Epithelial cell of proximal tubule (primary cell): ENCODE results near the gene PTPN13. TPM values are rescaled to one million over a fixed set of nuclear protein-coding genes. Genes with fewer than 3 reads are reported as not detected.

ENCODE experiments used
- DNase-seq: peaks from one replicate; pipeline ENCODE4 v3.0.0-alpha.2; 2011; ENCODE audit warnings: low read depth
- H3K4me3 ChIP-seq: 2 replicates; pipeline ENCODE4 v1.5.1; 2011; ENCODE audit warnings: low read depth, mild to moderate bottlenecking, low read length
- total RNA-seq: library from RNA; depleted of rRNA; stranded (reverse); fragments of >200 nt; gene quantifications from 2 replicates; pipeline ENCODE4 v1.2.3, GENCODE V29; 2015
- TF ChIP-seq, protein P1 (sequence below): conservative IDR thresholded peaks from 2 replicates; pipeline ENCODE4 v1.5.1; 2012; ENCODE audit warnings: low read depth, mild to moderate bottlenecking, low read length

The PTPN13 gene
- total RNA-seq, 1 donor from 2014 or later: 19.8 TPM

GRCh38 chr4:86757468-86757867 is 163.4 kb downstream of the PTPN13 start:
- TF ChIP-seq, protein P1, sequence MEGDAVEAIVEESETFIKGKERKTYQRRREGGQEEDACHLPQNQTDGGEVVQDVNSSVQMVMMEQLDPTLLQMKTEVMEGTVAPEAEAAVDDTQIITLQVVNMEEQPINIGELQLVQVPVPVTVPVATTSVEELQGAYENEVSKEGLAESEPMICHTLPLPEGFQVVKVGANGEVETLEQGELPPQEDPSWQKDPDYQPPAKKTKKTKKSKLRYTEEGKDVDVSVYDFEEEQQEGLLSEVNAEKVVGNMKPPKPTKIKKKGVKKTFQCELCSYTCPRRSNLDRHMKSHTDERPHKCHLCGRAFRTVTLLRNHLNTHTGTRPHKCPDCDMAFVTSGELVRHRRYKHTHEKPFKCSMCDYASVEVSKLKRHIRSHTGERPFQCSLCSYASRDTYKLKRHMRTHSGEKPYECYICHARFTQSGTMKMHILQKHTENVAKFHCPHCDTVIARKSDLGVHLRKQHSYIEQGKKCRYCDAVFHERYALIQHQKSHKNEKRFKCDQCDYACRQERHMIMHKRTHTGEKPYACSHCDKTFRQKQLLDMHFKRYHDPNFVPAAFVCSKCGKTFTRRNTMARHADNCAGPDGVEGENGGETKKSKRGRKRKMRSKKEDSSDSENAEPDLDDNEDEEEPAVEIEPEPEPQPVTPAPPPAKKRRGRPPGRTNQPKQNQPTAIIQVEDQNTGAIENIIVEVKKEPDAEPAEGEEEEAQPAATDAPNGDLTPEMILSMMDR: no peak
- H3K4me3 ChIP-seq: no peak overlapping the region
- no peak for DNase-seq

DNA sequence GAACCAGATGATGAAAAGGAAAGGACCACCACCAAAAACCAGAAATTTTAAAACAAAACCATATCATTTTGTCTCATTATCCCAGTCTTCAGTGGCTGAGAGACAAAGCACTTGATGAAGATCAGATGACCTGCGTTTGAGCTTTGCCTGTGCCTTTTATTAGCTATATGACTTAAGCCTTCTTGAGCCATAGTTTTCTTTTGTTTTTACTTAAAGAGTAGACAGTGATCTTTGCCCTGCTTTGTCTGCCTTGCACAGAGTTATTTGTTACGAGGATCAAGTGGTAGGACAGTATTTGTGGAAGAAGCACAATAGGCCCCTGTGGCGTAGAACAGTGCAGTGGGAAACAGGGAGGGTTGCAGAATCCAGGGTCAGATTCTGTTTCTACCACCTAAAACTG is 165.2 kb downstream of the PTPN13 start:
- DNase-seq: no peak
- no peak overlapping the region for H3K4me3 ChIP-seq
- TF ChIP-seq, protein P1: no peak

DNA sequence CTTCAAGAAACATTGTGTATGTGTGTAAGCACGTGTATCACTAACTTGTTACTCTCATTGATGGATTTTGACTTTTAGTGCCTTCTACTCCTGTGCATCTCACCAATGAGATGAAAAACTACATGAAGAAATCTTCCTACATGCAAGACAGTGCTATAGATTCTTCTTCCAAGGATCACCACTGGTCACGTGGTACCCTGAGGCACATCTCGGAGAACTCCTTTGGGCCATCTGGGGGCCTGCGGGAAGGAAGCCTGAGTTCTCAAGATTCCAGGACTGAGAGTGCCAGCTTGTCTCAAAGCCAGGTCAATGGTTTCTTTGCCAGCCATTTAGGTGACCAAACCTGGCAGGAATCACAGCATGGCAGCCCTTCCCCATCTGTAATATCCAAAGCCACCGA is 168.5 kb downstream of the PTPN13 start:
- no peak overlapping the region for H3K4me3 ChIP-seq
- no peak for DNase-seq
- TF ChIP-seq, protein P1: no peak

DNA sequence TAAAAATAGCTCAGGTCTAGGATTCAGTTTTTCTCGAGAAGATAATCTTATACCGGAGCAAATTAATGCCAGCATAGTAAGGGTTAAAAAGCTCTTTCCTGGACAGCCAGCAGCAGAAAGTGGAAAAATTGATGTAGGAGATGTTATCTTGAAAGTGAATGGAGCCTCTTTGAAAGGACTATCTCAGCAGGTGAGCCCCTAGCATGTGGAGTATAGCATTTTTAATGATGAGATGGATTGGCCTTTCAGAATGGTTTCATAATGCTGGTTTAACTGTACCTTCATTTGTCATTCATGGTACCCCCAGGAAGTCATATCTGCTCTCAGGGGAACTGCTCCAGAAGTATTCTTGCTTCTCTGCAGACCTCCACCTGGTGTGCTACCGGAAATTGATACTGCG is 175.7 kb downstream of the PTPN13 start:
- H3K4me3 ChIP-seq: no peak overlapping the region
- TF ChIP-seq, protein P1: no peak
- no peak for DNase-seq

- TF ChIP-seq, protein P1: no peak
- no peak overlapping the region for H3K4me3 ChIP-seq
- no peak for DNase-seq
These were observed 177.0 kb downstream of the PTPN13 start for GRCh38 chr4:86771141-86771540.

DNA sequence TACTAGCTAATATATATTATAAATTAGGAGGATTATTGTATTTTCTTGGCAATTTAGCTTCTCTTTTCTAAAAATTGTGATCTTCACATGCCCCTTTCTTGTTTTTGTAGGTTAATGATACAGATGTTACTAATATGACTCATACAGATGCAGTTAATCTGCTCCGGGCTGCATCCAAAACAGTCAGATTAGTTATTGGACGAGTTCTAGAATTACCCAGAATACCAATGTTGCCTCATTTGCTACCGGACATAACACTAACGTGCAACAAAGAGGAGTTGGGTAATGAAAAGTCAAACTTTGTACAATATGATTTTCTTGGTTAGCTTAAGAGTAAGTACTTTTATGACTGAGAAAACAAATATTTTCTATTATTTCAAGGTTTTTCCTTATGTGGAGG is 180.9 kb downstream of the PTPN13 start:
- DNase-seq: no peak
- TF ChIP-seq, protein P1: no peak
- H3K4me3 ChIP-seq: no peak overlapping the region

DNA sequence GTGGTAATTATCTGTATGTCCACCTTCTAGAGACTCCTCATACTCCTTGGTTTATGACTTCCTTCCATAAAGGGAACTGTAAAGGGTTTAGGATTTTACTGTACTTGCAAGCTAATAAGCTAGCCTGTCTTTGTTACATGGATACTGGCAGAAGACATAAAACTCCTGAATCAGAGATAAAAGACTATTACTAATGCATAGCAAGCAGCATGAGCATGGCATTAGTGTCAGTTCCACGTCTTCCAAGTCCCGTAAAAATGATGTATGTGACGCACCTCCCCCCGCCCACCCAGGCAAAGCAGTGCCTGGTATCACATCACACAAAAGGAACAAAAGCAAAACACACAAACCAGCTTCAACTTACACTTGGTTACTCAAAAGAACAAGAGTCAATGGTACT is 184.1 kb downstream of the PTPN13 start:
- no peak overlapping the region for H3K4me3 ChIP-seq
- TF ChIP-seq, protein P1: no peak
- DNase-seq: no peak
